HG03175 (cell line): ENCODE data around the gene ANKRD27.
A peak's percentile ranks its signal among the peaks of the same experiment; 100 is the strongest.

ENCODE experiments used
- ATAC-seq: cut with Tn5 transposase; IDR thresholded peaks from one replicate; pipeline ENCODE4 v1.9.1; 2021; ENCODE audit warnings: mild to moderate bottlenecking, moderate library complexity; ENCODE audit not compliant: unreplicated experiment

ANKRD27 gene

DNA sequence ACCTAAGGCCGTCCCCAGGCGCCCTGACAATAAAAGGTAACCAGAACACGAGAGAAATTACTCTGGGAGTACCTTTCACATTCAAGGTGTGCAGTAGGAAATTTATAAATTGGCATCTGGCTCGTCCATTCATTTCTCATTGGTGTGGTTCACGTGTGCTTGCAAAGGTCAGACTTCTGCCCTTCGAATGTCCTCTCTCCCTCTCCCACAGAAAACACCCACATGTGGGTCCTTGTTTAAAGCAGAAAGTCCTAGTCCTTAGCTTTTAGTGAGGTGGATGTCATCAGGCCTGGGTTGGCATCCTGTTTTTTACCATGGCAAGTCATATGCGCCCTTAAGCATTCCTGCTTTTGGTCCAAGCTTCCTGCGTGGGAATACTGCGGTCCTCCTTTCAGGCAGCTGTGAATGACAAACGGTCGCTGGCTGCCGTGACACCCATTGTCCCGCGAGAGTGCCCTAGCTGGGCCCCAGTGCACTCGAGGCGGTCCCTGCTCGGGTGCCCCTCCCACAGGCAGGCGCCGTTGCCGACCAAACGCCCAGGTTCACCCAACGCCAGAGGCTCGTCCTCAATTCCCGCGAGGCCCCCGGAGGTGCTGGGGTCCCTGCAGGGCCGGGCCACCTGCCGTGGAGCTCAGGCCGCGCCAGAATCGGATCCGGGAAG is 16.4 kb upstream of the ANKRD27 start, which contains the start of gene NUDT19:
Gene NUDT19 (plus strand): TSS at position 531 of the 661 bp plus-strand sequence. CDS start 140 bp downstream, outside the sequence.
- ATAC-seq = peak; percentile 91

DNA sequence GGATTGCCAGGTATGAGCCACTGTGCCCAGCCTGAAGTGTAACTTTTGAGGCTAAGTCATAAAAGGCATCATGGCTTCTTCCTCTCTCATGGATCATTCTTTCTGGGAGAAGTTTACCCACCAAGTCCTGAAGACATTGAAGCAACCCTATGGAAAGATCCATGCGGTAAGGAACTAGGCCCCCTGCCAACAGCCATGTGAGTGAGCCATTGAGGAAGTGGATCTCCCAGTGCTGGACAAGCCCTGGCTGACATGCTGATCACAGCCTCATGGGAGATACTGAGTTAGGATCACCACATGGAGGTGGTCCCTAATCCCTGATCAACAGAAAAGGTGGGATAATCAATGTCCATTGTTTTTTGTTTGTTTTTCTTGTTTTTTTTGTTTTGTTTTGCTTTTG is 13.3 kb upstream of the ANKRD27 start:
- no peak for ATAC-seq

DNA sequence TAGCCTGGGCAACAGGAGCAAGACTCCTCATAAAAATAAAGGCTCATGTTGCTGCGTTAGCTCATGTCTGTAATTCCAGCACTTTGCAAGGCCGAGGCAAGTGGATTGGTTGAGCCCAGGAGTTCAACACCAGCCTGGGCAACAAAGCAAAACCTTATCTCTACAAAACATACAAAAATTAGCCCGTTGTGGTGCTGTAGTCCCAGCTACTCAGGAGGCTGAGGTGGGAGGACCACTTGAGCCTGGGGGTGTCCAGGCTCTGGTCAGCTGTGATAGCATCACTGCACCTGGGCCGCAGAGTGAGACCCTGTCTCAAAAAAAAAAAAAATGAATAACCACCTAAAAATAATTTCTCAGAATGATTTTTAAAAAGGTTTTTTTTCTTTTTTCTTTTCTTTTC is 12.7 kb upstream of the ANKRD27 start:
- no peak for ATAC-seq

DNA sequence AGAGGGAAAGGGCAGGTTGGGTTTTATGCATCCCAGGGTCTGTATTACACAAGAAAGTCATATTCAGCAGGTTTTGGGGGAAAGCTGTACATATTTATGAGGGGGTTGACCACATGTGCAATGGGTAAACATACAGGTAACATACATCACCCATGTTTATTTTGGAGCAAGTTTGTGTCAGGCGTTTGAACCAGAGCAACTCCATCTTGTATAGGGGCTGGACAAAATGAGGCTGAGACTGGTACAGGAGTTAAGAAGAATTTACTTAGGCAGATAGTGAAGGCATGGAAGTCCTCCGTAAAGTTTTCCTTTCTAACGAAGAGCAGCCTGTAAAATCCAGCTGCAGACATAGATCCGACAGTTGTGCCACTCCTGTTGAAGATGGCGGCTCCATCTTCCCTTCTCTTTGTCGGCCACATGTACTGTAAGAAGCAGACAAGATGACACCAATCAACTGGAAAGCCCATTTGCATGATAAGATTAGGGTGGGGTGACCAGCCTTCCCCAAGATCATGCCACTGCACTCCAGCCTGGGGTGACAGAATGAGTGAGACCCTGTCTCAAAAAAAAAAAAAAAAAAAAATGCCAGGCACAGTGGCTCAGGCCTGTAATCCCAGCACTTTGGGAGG is 12.0 kb upstream of the ANKRD27 start:
- ATAC-seq = no peak

DNA sequence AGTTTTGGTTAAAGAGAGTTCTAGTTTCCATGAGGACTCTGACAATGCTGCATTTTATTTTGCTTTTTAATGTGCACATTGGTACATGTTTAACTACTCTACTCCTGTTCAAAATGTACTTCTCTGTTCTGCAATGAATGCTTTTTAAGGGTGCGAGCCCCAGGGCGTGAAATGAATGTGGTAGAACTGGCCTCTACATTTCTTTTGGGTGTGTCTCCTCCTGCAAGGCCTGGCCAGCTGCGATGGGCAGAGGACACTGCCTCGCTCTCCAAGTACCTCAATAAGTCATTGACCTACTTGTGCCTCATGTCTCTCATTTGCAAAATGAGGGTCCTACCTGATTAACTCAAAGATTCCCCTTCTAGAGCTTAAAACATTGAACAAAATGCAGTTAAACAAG is 7.3 kb upstream of the ANKRD27 start:
- ATAC-seq = no peak

DNA sequence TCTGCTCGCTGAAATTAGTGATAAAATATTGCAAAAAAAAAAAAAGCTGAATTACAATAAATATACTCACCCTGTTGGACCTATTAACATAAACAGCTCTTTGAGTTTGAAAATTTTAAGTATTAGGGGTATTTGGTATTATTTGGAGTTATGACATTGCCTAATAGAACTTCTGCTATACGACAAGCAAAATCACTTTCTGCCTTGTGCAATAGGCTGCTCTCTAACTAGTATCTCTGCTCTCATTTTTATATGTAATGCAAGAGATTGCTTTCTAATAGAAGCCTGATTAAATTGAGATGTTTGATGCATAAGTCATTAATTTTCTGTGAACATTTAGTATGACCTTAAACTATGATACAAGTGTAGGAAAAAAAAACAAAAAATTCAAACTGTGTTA is 6.0 kb upstream of the ANKRD27 start:
- no peak for ATAC-seq

DNA sequence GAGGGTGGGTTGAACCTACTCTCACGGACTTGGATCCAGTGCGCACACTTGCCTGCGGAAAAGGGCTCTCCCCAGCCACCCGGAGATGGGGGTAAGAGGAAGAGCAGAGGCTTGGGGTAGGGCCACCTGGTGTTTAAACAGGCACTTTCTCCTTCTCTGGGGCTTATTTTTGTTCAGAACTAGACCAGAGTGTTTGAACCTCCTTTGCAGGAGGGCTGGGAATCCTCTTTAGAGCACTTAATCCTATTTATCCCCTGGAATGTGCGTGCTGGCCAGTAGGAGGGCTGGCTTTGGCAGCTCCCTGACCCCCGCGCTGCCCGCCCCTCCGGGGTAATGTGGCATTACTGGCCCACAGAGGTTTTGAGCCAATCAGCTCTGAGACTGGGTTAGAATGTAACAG is 2.7 kb upstream of the ANKRD27 start:
- no peak for ATAC-seq

DNA sequence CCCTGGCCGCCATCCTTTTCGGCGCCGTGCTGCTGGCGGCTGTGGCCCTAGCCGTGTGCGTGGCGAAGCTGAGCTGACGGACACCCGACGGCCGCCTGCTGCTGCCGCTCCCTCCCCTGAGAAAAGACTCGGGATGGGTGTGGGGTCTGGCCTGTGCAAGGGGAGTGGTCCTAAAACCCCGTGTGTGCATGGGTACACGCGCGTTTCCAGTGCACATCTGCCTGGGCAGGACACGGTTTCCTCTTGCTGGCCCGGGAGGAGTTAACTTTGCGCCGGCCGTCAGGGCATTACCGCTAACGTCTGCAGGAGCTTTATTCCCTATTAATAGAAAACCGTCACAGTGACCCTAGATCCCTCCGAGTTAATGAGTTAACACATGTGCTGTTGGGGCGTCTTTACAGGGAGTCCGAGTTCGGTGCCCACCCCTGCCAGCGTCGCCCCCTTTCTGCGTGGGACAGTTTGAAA is 1.9 kb upstream of the ANKRD27 start:
- no peak for ATAC-seq

DNA sequence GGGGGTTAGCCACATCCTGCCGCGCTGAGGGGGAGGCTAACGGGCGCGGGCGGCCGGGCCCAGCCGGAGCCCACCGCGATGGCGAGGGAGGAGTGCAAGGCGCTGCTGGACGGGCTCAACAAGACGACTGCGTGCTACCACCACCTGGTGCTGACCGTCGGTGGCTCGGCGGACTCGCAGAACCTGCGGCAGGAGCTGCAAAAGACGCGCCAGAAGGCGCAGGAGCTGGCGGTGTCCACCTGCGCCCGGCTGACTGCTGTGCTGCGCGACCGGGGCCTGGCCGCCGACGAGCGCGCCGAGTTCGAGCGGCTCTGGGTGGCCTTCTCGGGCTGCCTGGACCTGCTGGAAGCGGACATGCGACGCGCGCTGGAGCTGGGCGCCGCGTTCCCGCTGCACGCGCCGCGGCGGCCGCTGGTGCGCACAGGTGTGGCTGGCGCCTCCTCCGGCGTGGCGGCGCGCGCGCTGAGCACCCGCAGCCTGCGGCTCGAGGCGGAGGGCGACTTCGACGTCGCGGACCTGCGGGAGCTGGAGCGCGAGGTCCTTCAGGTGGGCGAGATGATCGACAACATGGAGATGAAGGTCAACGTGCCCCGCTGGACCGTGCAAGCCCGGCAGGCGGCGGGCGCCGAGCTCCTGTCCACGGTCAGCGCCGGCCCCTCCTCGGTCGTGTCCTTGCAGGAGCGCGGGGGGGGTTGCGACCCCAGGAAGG is 1.4 kb upstream of the ANKRD27 start:
- no peak for ATAC-seq

DNA sequence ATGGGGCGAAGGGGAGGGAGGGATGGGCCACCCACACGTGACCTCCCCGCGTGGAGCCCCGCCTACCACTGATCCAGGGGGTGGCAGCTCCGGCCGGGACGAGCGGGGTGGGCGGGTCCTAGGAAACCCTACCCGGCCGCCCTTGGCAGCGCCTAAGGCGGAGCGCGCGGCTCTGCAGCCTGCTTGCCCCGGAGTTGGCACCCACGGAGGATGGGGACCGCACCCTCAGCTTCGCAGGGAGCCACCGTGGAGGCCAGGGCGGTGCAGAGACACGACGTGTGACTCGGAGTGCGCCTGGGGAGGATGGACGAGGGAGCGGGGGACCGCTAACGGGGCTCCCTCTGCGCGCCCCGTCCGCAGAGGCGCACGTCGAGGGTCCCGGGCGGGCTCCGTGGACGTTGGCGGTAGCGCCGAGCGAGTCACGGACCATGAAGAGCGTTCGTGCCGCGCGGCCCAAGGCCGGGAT is 773 bp upstream of the ANKRD27 start, which contains the start of gene RGS9BP:
Gene RGS9BP (plus strand): TSS at position 129 of the 466 bp plus-strand sequence. CDS start 416 bp downstream, outside the sequence.
- ATAC-seq = peak; percentile 24

DNA sequence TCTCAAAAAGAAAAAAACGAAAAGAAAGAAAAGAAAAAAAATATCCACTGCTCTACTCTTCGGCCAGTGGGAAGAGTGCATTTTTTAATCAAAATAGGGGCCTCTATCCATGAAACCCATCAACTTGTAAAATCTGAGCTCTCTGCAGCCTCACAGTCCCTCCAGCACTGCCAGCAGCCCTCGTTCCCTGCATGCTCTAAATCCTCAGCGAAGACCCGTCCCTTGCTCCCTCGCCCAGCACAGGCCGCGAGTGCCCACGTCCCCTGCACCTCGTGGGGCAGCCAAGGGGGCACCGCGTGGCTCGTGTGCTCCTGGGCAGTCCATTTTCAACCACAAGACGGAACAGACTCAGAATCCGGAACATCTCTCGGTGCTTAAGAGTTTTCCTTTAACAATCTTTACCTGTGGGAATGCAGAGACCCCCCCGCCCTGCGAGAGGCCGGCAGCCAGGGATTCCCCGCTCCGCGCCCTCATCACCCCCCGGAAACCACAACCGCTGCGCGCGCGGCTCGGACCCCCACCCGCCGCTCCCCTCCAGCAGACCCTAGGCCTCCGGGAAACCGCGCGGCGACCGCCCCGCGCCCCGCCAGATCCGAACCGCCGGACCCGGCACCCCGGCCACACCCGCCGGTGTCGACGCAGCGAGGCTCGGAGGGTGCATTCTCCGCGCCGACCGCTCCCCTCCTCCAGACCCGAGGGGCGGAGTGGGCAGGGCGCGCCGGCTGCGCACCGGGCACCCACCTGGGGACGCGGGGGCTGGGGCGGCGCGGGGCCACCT is 638 bp downstream of the ANKRD27 start:
- ATAC-seq = peak; percentile 13

DNA sequence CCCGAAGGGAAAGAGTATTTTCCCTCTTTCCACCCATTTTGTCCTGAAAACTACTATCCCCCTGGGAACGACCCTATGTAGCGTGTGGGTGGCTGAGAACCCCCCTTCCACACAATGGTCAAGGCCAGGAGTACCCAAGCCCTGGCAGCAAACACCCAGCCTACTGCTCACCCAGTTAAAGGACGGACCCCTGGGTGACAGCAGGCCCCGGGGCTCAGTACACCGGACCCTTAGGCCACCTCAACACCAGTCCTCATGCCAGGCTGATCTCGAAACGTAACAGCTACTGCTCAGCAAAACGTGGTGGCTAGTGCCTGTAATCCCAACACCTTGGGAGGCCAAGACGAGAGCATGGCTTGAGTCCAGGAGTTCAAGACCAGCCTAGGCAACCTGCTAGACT is 1.4 kb downstream of the ANKRD27 start:
- no peak for ATAC-seq

DNA sequence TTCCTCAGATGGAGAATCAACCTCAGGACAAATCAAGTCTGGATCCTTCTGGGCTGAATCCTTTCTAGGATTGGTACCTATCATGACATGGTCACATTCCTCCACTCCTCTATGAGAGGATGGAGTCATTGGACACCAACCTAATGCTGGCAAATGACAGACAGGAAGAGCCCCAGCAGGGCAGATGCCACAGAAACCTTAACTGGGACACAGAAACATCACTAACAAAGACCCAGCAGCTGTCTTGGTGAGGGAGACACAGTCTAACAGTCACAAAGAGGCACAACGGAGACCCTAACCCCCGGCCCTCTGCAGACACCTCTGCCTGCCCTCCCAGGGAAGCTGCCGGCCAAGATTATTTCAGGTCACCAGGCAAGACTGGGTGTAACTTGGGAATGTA is 2.1 kb downstream of the ANKRD27 start:
- ATAC-seq = no peak

DNA sequence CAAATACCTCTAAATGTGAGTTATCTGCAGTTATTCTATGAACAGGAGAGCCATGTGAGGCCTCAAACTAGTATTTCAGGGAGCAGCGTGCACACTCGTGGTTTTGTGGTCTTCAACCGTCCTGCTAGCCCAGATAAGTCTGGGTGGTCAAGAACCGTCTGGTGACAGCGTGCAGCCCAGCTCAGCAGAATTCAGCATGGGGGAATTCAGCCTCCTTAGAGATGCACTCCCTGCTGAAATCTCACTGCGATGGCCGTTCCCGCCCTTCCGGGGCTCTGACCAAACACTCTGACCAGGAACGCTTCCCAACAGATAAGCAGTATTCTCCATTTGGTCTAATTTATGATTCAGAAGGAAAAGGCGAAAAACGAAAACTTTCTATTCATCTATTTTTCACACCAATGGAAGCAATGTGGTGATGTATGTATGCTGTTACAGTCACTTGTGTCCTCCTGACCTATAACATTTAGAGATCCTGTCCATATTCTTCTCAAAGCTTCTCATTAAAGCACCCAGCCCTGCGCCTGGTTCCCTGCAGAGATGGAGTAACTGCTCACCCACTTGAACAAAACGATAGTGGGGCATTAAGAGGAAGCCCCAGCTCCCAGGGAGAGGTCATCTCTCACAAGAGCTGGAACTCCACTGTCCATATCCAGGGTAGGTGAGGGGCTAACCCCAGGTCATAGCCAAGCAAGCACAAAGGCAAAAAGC is 2.9 kb downstream of the ANKRD27 start:
- no peak for ATAC-seq

DNA sequence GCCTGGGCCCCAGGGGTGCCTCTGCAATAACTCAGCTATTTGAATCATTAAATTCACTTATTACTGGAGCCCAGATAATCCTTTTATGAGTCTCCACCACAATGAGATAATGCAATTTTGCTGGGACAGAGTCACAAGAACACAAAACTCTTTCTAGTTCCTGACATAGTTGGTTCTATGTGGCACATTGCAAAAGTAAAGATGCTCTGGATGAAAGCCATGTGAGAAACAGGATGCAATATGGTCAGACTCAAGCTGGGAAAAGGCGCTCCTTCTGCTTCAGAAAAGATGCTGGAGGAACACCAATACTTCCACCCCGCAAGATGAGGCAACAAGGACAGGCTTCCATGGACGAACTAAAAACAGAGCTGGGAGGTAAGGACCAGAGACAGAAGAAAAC is 5.7 kb downstream of the ANKRD27 start:
- ATAC-seq = no peak

DNA sequence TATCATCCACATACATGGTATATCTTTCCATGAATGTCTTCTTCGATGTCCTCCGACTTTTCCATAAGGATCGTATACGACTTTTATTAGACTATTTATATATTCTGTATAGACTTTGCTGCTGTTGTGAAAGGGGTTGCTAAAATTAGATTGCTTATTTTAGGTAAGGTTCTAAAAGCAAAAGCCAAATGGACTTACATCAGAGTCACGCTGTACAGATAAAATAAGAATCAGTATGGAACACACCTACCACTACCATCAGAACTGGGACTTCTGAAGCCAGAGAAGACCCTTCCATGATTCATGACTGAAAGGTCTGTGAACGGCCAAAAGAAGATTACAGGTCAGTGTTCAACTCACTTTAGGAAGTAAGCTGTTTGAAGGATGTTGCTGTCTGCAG is 8.9 kb downstream of the ANKRD27 start:
- no peak for ATAC-seq

DNA sequence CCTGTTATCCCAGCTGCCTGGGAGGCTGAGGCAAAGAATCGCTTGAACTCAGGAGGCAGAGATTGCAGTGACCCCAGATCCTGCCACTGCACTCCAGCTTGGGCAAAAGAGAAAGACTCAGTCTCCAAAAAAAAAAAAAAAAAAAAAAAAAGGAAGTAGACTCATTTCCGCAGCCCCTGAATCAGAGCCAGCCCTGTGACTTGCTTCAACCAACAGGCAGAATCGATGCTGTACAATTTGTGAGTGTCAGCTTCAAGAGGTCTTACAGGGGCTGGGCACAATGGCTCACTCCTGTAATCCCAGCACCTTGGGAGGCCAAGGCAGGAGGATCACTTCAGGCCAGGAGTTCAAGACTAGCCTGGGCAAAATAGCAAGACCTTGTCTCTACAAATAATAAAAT is 12.8 kb downstream of the ANKRD27 start:
- ATAC-seq = no peak

DNA sequence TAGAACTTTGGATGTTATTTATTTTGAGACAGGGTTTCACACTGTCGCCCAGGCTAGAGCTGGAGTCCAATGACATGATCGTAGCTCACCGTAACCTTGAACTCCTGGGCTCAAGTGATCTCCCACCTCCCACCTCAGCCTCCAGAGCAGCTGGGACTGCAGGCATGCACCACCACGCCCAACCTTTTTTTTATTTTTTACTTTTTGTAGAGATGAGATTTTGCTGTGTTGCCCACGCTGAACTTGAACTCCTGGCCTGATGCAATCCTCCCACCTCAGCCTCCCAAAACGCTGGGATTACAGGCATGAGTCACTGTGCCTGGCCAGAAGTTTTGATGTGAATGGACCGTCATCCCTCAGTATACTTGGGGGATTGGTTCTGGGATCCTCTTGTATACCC is 13.7 kb downstream of the ANKRD27 start:
- ATAC-seq = no peak

DNA sequence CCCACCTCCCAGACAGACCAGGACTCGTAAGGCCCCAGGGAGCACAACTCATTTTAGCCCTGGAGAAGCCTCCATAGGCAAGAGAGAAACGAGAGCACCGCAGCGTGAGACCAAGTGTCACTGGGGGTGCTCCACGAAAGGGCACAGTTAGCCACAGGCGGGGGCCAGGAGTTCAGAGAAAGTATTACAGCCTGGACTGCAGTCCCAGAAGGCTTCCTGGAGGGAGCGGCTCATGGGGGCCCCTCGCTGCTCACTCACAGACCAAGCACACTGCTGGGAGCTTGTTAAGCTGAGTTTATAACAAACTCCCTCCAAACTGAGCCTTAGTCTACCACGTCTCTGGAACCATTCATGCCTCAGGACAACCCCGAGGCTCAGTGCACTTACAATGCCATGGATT is 16.5 kb downstream of the ANKRD27 start:
- no peak for ATAC-seq

DNA sequence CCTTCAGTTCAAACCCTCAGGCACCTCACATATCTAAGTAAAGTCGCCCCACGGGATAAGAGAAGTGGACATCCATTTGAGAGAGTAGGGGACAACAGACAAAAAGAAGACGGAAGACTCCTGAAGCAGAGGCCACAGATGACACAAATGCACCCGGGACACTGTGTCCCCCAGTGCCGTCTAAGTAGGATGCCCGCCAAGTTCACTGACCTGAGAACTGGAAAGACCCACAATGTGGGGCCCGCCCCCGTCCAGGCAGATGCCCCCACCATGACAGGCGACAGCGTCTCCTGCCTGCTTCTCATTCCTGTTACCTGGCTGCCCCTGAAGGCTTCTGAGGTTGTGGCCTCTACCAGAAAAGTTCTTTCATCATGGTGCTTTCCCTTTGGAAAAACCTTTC is 16.9 kb downstream of the ANKRD27 start:
- ATAC-seq = no peak
